K562 (cell line): ENCODE data around the gene OMP.

Experiments used
- CREB1 ChIP-seq, 2 experiments: sonication (generic) in 1 of 2; formaldehyde crosslinking in 1 of 2; IDR thresholded peaks; 2 replicates each; pipeline versions ENCODE4 v1.6.1 to v1.8.0; 2012 to 2022; ENCODE audit warnings: inconsistent platforms in 1 of 2, mild to moderate bottlenecking in 1 of 2, missing genetic modification reagents in 1 of 2, moderate library complexity in 1 of 2
- CXXC5 ChIP-seq: fragments of 250-450 bp; sonication (Bioruptor Pico); IDR thresholded peaks from 2 replicates; pipeline ENCODE4 v1.8.0; 2022; ENCODE audit warnings: inconsistent platforms, mild to moderate bottlenecking, moderate library complexity
- ETV6 ChIP-seq, 3 experiments: fragments of 150-350 bp in 1 of 3; sonication (generic) in 1 of 3; formaldehyde crosslinking in 1 of 3; IDR thresholded peaks; 2 replicates each; pipeline versions ENCODE4 v1.6.1 to v1.8.0; 2014 to 2022; ENCODE audit warnings: borderline replicate concordance in 2 of 3, low read depth in 2 of 3, antibody characterized with exemption in 1 of 3, low read length in 1 of 3, mild to moderate bottlenecking in 1 of 3, missing genetic modification reagents in 1 of 3
- EZH2 ChIP-seq: IDR thresholded peaks from 2 replicates; pipeline ENCODE4 v1.6.1; 2012; ENCODE audit warnings: low read depth, mild to moderate bottlenecking, inconsistent platforms, low read length, borderline replicate concordance
- RAD21 ChIP-seq, 2 experiments: fragments of 250-450 bp in 1 of 2; fragments of 450-650 bp in 1 of 2; sonication (Bioruptor Pico) in 1 of 2; formaldehyde crosslinking in 1 of 2; IDR thresholded peaks in 1 of 2; conservative IDR thresholded peaks in 1 of 2; 2 replicates each; pipeline versions ENCODE4 v1.4.0 to v1.8.0; 2020 to 2022; ENCODE audit warnings: mild to moderate bottlenecking in 2 of 2, moderate library complexity in 1 of 2
- TAF1 ChIP-seq: IDR thresholded peaks from 2 replicates; pipeline ENCODE4 v1.6.1; 2011; ENCODE audit warnings: mild to moderate bottlenecking, low read length, moderate library complexity; ENCODE audit not compliant: insufficient read depth, control insufficient read depth, severe bottlenecking; ENCODE audit errors: extremely low read depth
- TCF7L2 ChIP-seq: fragments of 150-350 bp; IDR thresholded peaks from 2 replicates; pipeline ENCODE4 v1.6.1; 2016; ENCODE audit warnings: low read depth, mild to moderate bottlenecking, low read length, moderate library complexity
- ZHX1 ChIP-seq: fragments of 150-350 bp; conservative IDR thresholded peaks from 2 replicates; pipeline ENCODE4 v1.6.1; 2014; ENCODE audit warnings: low read length
- ZNF354B ChIP-seq: fragments of 250-450 bp; sonication (Bioruptor Pico); IDR thresholded peaks from 2 replicates; pipeline ENCODE4 v1.4.0; 2020
- ZNF444 ChIP-seq: fragments of 250-450 bp; sonication (Bioruptor Pico); IDR thresholded peaks from 2 replicates; pipeline ENCODE4 v1.4.0; 2020; ENCODE audit warnings: mild to moderate bottlenecking, moderate library complexity
- ZNF518B ChIP-seq: fragments of 250-450 bp; sonication (Bioruptor Pico); IDR thresholded peaks from 2 replicates; pipeline ENCODE4 v1.5.0; 2021; ENCODE audit warnings: mild to moderate bottlenecking, moderate library complexity
- ZNF655 ChIP-seq: fragments of 250-450 bp; sonication (Bioruptor Pico); IDR thresholded peaks from 2 replicates; pipeline ENCODE4 v1.5.0; 2021
- TF ChIP-seq, protein P1 (sequence below), 3 experiments: IDR thresholded peaks in 2 of 3; conservative IDR thresholded peaks in 1 of 3; 2 replicates each; pipeline ENCODE4 v1.5.1; 2011 to 2012; ENCODE audit warnings: low read length in 3 of 3, mild to moderate bottlenecking in 3 of 3, control low read depth in 2 of 3, improper control_type of control experiment in 1 of 3, inconsistent platforms in 1 of 3, low read depth in 1 of 3, mixed read lengths in 1 of 3, moderate library complexity in 1 of 3; ENCODE audit not compliant: insufficient read depth in 2 of 3
- TF ChIP-seq, protein P2 (sequence below): conservative IDR thresholded peaks from 2 replicates; pipeline ENCODE4 v1.6.1; 2011; ENCODE audit warnings: low read depth, mild to moderate bottlenecking, low read length; ENCODE audit not compliant: control insufficient read depth

- TF ChIP-seq TCF7L2 (no peak), ZHX1 (no peak), CREB1 (IDR thresholded peaks at IDR 0.05) (no peak), CREB1 (CRISPR knock-in tag; IDR thresholded peaks at IDR 0.05) (no peak), ZNF518B (CRISPR knock-in tag) (no peak), ZNF655 (CRISPR knock-in tag) (no peak), EZH2 (no peak), TAF1 (no peak), CXXC5 (no peak), ZNF354B (CRISPR knock-in tag) (no peak), ETV6 (IDR thresholded peaks at IDR 0.05; ENCODE audit: borderline replicate concordance in 1 of 2, low read depth in 2 of 2, low read length in 1 of 2) (no peak), ETV6 (CRISPR knock-in tag; IDR thresholded peaks at IDR 0.05; ENCODE audit: borderline replicate concordance) (no peak), ZNF444 (no peak), RAD21 (CRISPR knock-in tag; conservative IDR thresholded peaks at IDR 0.05 in 1 of 2, IDR thresholded peaks at IDR 0.05 in 1 of 2) (no peak)
- TF ChIP-seq, protein P1, sequence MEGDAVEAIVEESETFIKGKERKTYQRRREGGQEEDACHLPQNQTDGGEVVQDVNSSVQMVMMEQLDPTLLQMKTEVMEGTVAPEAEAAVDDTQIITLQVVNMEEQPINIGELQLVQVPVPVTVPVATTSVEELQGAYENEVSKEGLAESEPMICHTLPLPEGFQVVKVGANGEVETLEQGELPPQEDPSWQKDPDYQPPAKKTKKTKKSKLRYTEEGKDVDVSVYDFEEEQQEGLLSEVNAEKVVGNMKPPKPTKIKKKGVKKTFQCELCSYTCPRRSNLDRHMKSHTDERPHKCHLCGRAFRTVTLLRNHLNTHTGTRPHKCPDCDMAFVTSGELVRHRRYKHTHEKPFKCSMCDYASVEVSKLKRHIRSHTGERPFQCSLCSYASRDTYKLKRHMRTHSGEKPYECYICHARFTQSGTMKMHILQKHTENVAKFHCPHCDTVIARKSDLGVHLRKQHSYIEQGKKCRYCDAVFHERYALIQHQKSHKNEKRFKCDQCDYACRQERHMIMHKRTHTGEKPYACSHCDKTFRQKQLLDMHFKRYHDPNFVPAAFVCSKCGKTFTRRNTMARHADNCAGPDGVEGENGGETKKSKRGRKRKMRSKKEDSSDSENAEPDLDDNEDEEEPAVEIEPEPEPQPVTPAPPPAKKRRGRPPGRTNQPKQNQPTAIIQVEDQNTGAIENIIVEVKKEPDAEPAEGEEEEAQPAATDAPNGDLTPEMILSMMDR (IDR thresholded peaks at IDR 0.05 in 2 of 3, conservative IDR thresholded peaks at IDR 0.05 in 1 of 3; ENCODE audit: insufficient read depth in 2 of 3, low read depth in 1 of 3, low read length in 3 of 3): no peak
- TF ChIP-seq, protein P2, sequence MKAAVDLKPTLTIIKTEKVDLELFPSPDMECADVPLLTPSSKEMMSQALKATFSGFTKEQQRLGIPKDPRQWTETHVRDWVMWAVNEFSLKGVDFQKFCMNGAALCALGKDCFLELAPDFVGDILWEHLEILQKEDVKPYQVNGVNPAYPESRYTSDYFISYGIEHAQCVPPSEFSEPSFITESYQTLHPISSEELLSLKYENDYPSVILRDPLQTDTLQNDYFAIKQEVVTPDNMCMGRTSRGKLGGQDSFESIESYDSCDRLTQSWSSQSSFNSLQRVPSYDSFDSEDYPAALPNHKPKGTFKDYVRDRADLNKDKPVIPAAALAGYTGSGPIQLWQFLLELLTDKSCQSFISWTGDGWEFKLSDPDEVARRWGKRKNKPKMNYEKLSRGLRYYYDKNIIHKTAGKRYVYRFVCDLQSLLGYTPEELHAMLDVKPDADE: no peak
Observed at GRCh38 chr11:77103319-77103718, 679 bp downstream of the OMP start.
